Type B pancreatic cell (in vitro differentiated cells): ENCODE data around the gene NEO1. TPM values are rescaled to one million over a fixed set of nuclear protein-coding genes. Genes with fewer than 3 reads are reported as not detected.

Experiments
- DNase-seq: peaks from one replicate; pipeline ENCODE4 v3.0.0; 2021; ENCODE audit warnings: mixed read lengths; ENCODE audit not compliant: unreplicated experiment; ENCODE audit errors: extremely low spot score
- H3K27ac Mint-ChIP-seq: 2 replicates; pipeline ENCODE4 v1.8.0; 2021; ENCODE audit warnings: mild to moderate bottlenecking, mixed read lengths
- H3K27me3 Mint-ChIP-seq: 2 replicates; pipeline ENCODE4 v1.8.0; 2021; ENCODE audit warnings: mixed read lengths
- H3K36me3 Mint-ChIP-seq: 2 replicates; pipeline ENCODE4 v1.8.0; 2021; ENCODE audit warnings: mixed read lengths
- H3K4me1 Mint-ChIP-seq: one replicate; pipeline ENCODE4 v1.8.0; 2021; ENCODE audit warnings: mixed read lengths; ENCODE audit not compliant: unreplicated experiment
- H3K4me3 Mint-ChIP-seq: 2 replicates; pipeline ENCODE4 v1.8.0; 2021; ENCODE audit warnings: mild to moderate bottlenecking, mixed read lengths
- H3K9me3 Mint-ChIP-seq: 2 replicates; pipeline ENCODE4 v1.8.0; 2021; ENCODE audit warnings: mixed read lengths
- CTCF ChIP-seq: fragments of 200-600 bp; sonication (generic); conservative IDR thresholded peaks from 2 replicates; pipeline ENCODE4 v1.5.0; 2021; ENCODE audit warnings: antibody characterized with exemption, mild to moderate bottlenecking
- total RNA-seq: library from RNA; stranded (reverse); gene quantifications from 2 replicates; pipeline ENCODE4 v1.2.1, GENCODE V29; 2021; ENCODE audit warnings: low replicate concordance

The NEO1 gene
- total RNA-seq, 1 donor from 2014 or later, result 94.7 TPM

DNA sequence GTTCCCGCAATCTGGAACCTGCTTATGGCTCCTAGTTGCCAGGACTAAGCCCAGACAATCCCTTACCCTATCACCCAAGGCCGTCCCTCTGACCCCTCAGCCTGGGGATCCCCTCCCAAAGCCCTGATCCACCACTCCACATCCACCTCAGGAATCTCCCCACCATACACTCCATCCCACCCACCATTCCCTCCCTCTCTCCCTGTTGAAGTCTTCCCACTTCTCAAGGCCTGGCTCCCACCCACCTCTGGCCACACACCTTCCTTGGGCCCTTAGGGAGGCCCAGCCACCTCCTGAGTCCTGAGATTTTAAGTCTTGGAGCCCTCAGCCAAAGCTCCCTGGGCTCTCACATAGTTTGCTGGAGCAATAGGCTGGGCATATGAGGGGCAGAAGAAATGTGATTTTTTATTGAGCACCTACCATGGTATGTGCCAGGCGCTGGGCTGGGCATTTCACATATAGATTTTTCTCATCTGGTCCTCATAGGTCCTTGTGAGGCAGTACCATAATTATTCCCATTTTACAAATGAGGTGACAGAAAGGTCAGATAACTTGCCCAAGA is 268.4 kb downstream of the NEO1 start:
- peaks cover 13% of the 10 kb centered on the region for H3K27me3 Mint-ChIP-seq
- no peak for TF ChIP-seq CTCF
- H3K4me3 Mint-ChIP-seq, result no peak overlapping the region
- H3K36me3 Mint-ChIP-seq, result no peaks in the 10 kb centered on the region
- no peaks in the 10 kb centered on the region for H3K9me3 Mint-ChIP-seq
- H3K27ac Mint-ChIP-seq, result no peak overlapping the region
- DNase-seq, result no peak
- H3K4me1 Mint-ChIP-seq, result peaks cover 5% of the 10 kb centered on the region

DNA sequence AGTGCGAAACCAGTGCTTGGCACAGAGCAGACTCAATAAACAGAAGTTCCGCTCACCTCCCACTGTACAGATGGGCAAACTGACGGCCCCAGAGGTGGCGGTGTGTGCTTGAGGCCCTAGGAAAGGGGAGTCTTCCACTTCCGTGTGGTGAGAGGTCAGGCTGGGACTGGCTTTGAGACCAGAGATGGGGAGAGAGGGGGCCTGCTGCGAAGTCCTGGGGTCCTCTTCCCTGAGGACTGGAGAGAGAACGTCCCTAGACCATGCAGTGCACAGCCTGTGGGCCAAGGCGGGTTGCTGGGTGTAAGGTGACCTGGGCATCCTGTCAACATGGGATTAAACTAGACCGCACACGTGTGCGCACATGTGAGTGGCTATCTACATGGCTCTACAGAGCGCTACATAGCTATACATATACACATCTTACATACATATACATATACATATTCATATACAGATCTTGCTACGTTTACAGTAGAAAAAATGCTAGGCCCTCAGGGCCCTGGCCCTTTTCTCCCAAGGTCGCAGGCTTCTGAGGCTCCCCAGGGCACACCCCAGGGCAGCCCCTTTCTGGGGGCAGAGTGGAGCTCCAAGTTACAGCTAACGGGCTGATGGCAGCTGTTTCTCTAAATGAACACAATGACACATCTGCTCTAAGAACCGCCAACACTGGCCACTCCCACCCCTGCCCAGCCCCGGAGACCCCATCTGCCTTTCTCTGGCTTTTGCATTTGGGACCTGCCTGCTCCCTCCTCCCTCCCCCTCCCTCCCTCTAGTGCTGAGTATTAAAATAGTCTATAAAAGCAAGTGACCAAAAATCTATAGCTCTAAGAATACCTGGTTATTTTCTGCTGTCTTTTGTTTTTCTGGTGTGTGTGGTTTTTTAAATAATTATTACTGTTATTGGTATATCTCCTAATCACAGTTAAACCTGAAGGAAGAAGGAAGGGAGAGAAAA is 269.5 kb downstream of the NEO1 start:
- Mint-ChIP-seq H3K36me3 (no peaks in the 10 kb centered on the region), H3K27ac (no peak overlapping the region), H3K27me3 (peaks cover 13% of the 10 kb centered on the region), H3K9me3 (no peaks in the 10 kb centered on the region), H3K4me3 (no peak overlapping the region), H3K4me1 (peaks cover 5% of the 10 kb centered on the region)
- no peak for DNase-seq
- no peak for TF ChIP-seq CTCF

DNA sequence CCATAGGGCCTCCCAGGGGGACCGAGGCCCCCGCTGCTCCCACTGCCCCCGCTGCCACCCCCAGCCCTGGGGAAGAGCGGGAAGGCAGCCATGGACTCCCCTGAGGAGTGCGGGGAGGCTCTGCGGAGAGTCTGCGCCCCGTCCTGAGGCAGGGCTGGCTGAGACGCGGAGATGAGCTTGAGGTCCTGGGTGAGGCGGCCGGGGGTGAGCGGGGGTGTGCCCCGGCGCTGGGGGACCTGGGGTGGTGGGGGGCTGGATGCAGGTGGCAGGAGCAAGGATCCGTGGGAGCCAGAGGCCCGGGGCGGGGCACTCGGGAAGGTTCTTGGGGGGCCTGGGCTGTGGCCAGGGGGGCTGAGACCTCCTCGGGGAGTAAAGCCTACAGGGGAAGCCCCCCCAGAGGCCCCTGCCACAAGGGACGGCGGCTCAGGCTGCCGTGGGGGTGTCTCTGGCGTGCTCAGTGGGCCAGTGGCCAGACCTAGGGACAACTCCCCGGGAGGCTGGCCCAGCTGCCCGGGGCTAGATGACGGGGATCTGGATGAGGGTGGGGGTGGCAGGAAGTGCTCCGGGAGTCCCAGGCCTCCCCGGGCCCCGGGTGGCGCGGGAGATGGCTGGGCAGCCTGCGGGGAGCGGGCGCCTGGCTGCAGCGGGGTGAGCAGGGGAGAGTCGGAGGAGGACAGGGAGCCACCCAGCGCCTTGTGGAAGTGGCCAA is 270.6 kb downstream of the NEO1 start:
- Mint-ChIP-seq H3K27me3 (peaks cover 11% of the 10 kb centered on the region), H3K36me3 (no peaks in the 10 kb centered on the region), H3K4me3 (no peak overlapping the region), H3K4me1 (peaks cover 5% of the 10 kb centered on the region), H3K9me3 (no peaks in the 10 kb centered on the region), H3K27ac (no peak overlapping the region)
- TF ChIP-seq CTCF, result no peak
- DNase-seq, result no peak

- H3K27me3 Mint-ChIP-seq, result peaks cover 7% of the 10 kb centered on the region
- no peaks in the 10 kb centered on the region for H3K36me3 Mint-ChIP-seq
- no peak overlapping the region for H3K27ac Mint-ChIP-seq
- peaks cover 5% of the 10 kb centered on the region for H3K4me1 Mint-ChIP-seq
- TF ChIP-seq CTCF, result no peak
- no peak for DNase-seq
- H3K9me3 Mint-ChIP-seq, result no peaks in the 10 kb centered on the region
- no peak overlapping the region for H3K4me3 Mint-ChIP-seq
These were observed 271.2 kb downstream of the NEO1 start for GRCh38 chr15:73323374-73323955.

DNA sequence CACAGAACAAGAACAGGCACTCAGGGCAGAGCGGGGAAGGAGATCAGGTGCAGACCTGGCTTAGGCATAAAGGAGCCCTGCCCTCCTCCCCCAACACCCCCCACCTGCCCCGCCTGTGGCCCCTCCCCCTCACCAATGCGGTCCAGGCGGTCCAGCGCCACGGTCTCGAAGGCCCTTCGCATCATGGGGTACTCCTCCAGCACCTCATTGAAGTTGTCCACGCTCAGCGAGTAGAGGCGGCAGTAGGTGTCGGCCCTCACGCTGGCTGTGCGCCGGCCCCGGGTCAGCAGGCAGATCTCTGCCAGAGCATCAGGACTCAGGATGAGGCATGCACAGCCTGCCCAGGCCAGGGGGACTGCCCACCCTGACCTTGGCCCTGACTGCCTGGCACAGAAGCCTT is 271.7 kb downstream of the NEO1 start:
- Mint-ChIP-seq H3K36me3 (no peaks in the 10 kb centered on the region), H3K4me1 (peaks cover 5% of the 10 kb centered on the region), H3K4me3 (no peak overlapping the region), H3K27ac (no peak overlapping the region), H3K27me3 (peaks cover 7% of the 10 kb centered on the region), H3K9me3 (no peaks in the 10 kb centered on the region)
- no peak for TF ChIP-seq CTCF
- DNase-seq, result no peak
